Spleen (tissue), 7 donors: ENCODE data around the gene THAP8.

Experiments used
- CTCF ChIP-seq, 11 experiments: fragments of 200-600 bp in 7 of 11; fragments of 450-650 bp in 4 of 11; sonication (generic) in 4 of 11; IDR thresholded peaks in 8 of 11; conservative IDR thresholded peaks in 3 of 11; 1 replicate in 7 of 11; 2 replicates in 4 of 11; pipeline versions ENCODE4 v1.4.0 to v1.8.0; 2016 to 2021; ENCODE audit warnings: antibody characterized with exemption in 11 of 11, inconsistent platforms in 4 of 11, mild to moderate bottlenecking in 1 of 11
- POLR2A ChIP-seq, 3 donors: fragments of 450-650 bp; IDR thresholded peaks; one replicate each; pipeline ENCODE4 v1.5.1; 2017; ENCODE audit warnings: antibody characterized with exemption in 3 of 3, mild to moderate bottlenecking in 1 of 3
- donor health status: DM: no; HTN: no; CAD: no; lungs with moderate emphysema.
- donor health status: DM: no; HTN: no; CAD: no.
- donor health status: DM: no; HTN: no; CAD: no.

- TF ChIP-seq CTCF (IDR thresholded peaks at IDR 0.05 in 8 of 11, conservative IDR thresholded peaks at IDR 0.05 in 3 of 11) (peak in 10 of 11 experiments; percentile 28 to 73 (median 54)), POLR2A (IDR thresholded peaks at IDR 0.05) (no peak)
These were observed 6.3 kb upstream of the THAP8 start for GRCh38 chr19:36060430-36060829.
